ENCODE measurements around the gene NQO2. TPM values are rescaled to one million over a fixed set of nuclear protein-coding genes. Genes with fewer than 3 reads are reported as not detected.
"Not testable (repeated sequence)": the region's sequence is repeated elsewhere in the genome, so short reads cannot be mapped to it uniquely, and the experiment has no call there.

Gene NQO2
- total RNA-seq, 2 donors from 2014 or later, result 27.9 to 34.3 TPM

DNA sequence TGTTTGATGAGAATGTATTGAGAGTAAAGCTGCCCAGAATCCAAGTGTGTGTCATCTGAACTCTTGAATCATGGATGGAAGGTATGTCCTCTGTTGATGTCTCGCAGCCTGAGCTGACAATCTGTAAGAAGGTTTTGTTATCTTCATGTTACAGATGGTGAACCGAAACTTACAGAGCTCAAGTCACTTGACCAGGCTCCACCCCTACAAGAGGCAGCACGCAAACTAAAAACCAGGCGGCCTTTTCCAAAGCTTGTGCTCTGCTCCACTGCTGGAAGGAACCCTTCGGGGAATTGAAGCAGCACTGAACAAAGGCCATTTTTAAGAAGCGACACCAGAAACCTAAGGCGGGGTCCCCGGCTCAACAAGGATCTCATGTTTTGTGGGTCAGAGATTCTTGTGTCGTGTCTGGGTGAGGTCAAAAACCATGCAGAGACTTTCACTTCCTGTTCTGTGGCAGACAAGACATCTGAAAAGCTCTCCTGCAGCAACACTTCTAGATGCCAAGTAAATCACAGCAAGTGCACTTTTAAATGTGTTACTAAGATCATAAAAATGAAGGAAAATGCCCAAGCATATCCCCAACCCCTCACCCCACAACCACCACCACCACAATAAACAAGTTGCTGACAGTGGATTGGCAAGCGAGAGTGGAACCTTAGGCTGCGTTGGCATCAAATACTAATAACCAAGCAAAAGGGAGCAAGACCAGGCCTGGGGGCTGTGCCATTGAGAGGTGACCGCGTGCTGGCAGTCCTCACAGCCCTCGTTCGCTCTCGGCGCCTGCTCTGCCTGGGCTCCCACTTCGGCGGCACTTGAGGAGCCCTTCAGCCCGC, 27.3 kb downstream of the NQO2 start:
- Histone ChIP-seq H3K27ac (no peak overlapping the region), H3K4me1 (replicated peaks) (no peaks in the 10 kb centered on the region), H3K9me3 (no peaks in the 10 kb centered on the region), H3K36me3 (no peaks in the 10 kb centered on the region), H3K4me3 (no peak overlapping the region), H3K27me3 (replicated peaks; ENCODE audit: insufficient read depth) (no peaks in the 10 kb centered on the region)
- no peak for TF ChIP-seq POLR2AphosphoS5 (IDR thresholded peaks at IDR 0.05)
- TF ChIP-seq, protein P1, sequence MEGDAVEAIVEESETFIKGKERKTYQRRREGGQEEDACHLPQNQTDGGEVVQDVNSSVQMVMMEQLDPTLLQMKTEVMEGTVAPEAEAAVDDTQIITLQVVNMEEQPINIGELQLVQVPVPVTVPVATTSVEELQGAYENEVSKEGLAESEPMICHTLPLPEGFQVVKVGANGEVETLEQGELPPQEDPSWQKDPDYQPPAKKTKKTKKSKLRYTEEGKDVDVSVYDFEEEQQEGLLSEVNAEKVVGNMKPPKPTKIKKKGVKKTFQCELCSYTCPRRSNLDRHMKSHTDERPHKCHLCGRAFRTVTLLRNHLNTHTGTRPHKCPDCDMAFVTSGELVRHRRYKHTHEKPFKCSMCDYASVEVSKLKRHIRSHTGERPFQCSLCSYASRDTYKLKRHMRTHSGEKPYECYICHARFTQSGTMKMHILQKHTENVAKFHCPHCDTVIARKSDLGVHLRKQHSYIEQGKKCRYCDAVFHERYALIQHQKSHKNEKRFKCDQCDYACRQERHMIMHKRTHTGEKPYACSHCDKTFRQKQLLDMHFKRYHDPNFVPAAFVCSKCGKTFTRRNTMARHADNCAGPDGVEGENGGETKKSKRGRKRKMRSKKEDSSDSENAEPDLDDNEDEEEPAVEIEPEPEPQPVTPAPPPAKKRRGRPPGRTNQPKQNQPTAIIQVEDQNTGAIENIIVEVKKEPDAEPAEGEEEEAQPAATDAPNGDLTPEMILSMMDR (IDR thresholded peaks at IDR 0.05), result no peak
- no peak for TF ChIP-seq POLR2A (IDR thresholded peaks at IDR 0.05)
- no peak for DNase-seq (ENCODE audit: low spot score)
- WGBS, result 90% methylated on average over 20 of the region's 20 CpGs
- intact Hi-C loops (cut with DNase I), result no loop called here

DNA sequence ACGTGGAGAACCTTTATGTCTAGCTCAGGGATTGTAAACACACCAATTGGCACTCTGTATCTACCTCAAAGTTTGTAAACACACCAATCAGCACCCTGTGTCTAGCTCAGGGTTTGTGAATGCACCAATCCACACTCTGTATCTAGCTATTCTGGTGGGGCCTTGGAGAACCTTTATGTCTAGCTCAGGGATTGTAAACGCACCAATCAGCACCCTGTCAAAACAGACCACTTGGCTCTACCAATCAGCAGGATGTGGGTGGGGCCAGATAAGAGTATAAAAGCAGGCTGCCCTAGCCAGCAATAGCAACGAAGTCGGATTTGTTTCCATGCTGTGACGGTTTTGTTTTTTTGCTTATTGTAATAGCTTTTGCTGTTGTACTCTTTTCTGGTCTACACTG, 28.5 kb downstream of the NQO2 start:
- H3K27me3 ChIP-seq (replicated peaks; ENCODE audit: insufficient read depth); intact Hi-C loops (cut with DNase I); H3K27ac ChIP-seq; H3K36me3 ChIP-seq; DNase-seq (ENCODE audit: low spot score); H3K4me1 ChIP-seq (replicated peaks); H3K4me3 ChIP-seq; H3K9me3 ChIP-seq: not testable (repeated sequence)
- WGBS, result 70% methylated on average over 5 of the region's 5 CpGs

DNA sequence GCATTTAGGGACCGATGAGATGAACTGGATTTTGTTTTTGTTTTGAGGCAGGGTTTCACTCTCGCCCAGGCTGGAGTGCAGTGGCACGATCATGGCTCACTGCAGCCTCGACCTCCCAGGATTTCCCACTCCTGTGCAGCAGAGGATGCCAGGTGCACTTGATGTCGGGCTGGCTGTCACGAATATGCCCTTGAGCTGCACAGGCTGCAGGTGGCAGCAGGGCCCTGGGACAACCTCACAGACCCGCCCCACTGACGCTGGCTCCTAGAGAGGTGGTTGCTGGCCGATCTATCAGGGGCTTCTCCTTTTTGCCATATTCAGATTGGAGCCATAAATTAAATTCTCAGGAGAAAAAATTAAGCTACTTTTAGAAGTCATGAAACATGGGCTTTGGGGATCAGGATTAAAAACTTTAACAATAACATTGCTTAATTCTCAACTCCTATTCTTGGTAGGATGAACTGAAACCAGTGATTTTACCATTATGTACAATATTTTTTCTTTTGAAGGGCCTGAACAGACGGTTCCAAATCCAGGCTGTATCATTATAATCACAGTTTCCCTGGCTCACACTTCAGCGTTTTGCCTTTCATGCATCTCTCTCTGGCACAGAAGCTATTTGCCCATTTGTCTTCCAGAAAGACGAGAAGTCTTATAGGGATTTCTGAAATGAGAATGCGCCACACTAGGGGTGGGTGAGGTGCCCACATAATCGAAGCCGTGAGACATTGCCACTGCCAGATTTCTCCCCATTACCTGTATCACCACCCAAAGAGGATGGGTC, 32.4 kb downstream of the NQO2 start:
- H3K9me3 ChIP-seq, result no peaks in the 10 kb centered on the region
- TF ChIP-seq POLR2A (IDR thresholded peaks at IDR 0.05) (no peak), POLR2AphosphoS5 (IDR thresholded peaks at IDR 0.05) (no peak)
- TF ChIP-seq, protein P1 (IDR thresholded peaks at IDR 0.05), result no peak
- H3K4me1 ChIP-seq (replicated peaks), result no peaks in the 10 kb centered on the region
- intact Hi-C loops (cut with DNase I), result no loop called here
- H3K27me3 ChIP-seq (replicated peaks; ENCODE audit: insufficient read depth), result no peaks in the 10 kb centered on the region
- H3K36me3 ChIP-seq, result no peaks in the 10 kb centered on the region
- no peak overlapping the region for H3K27ac ChIP-seq
- WGBS, result 69% methylated on average over 15 of the region's 15 CpGs
- DNase-seq (ENCODE audit: low spot score), result no peak
- H3K4me3 ChIP-seq, result no peak overlapping the region

DNA sequence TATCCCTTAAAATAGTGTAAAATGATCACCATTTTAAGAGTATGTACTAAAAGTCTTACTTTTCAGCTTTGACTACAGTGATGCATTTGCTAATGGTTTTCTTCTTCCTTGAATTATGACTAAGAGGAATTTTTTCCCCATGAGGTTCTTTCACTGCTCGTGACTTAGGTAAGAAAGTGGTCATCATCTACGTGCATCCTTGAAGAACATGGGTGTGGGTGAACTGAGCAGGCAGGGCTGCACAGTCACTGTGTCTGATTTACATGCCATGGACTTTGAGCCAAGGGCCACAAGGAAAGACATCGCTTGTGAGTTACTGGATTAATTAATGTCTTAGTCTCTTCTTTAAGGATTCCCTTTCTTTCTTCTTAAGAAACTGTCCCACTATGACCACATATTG, 33.3 kb downstream of the NQO2 start:
- Histone ChIP-seq H3K27me3 (replicated peaks; ENCODE audit: insufficient read depth) (no peaks in the 10 kb centered on the region), H3K27ac (no peak overlapping the region), H3K4me1 (replicated peaks) (no peaks in the 10 kb centered on the region), H3K4me3 (no peak overlapping the region), H3K36me3 (no peaks in the 10 kb centered on the region), H3K9me3 (no peaks in the 10 kb centered on the region)
- no peak for TF ChIP-seq POLR2A (IDR thresholded peaks at IDR 0.05)
- TF ChIP-seq, protein P1 (IDR thresholded peaks at IDR 0.05), result no peak
- TF ChIP-seq POLR2AphosphoS5 (IDR thresholded peaks at IDR 0.05), result no peak
- DNase-seq (ENCODE audit: low spot score), result no peak
- WGBS, result 90% methylated on average over 3 of the region's 3 CpGs
- intact Hi-C loops (cut with DNase I), result no loop called here

DNA sequence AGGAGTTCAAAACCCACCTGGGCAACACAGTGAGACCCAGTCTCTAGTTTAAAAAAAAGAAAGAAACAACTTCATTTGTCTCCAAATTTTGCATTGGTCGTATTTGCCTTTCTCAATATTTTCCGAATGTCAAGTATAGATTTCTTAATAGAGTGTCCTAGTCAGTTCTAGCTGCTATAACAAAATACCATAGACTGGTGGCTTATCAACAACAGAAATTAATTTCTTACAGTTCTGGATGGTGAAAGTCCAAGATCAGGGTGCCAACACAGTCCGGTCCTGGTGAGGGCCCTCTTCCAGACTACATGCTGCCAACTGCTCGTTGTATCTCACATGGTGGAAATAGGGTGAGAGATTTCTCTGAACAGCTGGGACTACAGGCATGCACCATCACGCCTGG, 34.0 kb downstream of the NQO2 start:
- TF ChIP-seq, protein P1 (IDR thresholded peaks at IDR 0.05), result no peak
- TF ChIP-seq POLR2A (IDR thresholded peaks at IDR 0.05), result no peak
- TF ChIP-seq POLR2AphosphoS5 (IDR thresholded peaks at IDR 0.05), result no peak
- no peaks in the 10 kb centered on the region for H3K27me3 ChIP-seq (replicated peaks; ENCODE audit: insufficient read depth)
- intact Hi-C loops (cut with DNase I), result no loop called here
- H3K27ac ChIP-seq, result no peak overlapping the region
- 95% methylated on average over 5 of the region's 5 CpGs for WGBS
- DNase-seq (ENCODE audit: low spot score), result no peak
- no peaks in the 10 kb centered on the region for H3K9me3 ChIP-seq
- no peaks in the 10 kb centered on the region for H3K4me1 ChIP-seq (replicated peaks)
- no peaks in the 10 kb centered on the region for H3K36me3 ChIP-seq
- H3K4me3 ChIP-seq, result no peak overlapping the region

Data from prostate gland (tissue), 2 donors.